MM.1S (cell line): ENCODE data around the gene PDGFD.

ENCODE experiments used
- EZH2phosphoT487 ChIP-seq: fragments of 300-600 bp; sonication (generic); IDR thresholded peaks from 2 replicates; pipeline ENCODE4 v1.6.1; 2018; ENCODE audit warnings: antibody characterized with exemption, low read length
- TF ChIP-seq, protein P1 (sequence below): fragments of 300-600 bp; sonication (generic); IDR thresholded peaks from 2 replicates; pipeline ENCODE4 v1.5.1; 2016; ENCODE audit warnings: antibody characterized with exemption, low read length, mixed read lengths

DNA sequence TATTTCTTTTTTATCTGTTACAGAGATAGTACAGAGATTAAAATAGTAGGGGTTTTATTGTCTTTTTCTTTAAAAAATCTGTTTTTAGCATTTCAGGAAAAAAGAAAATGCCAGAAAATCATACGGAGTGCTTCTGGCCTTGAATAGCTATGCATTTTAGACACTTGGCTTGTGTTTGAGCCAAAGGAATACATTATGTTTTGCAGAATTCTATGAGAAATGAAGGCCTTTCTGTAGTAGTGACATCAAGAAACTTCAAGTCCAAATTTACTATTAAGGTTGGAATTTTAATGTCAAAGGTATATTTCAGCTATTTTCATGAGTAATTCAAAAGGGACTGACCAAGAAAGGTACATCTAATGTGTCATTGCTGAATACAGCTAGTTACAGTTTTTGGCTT, 183.8 kb downstream of the PDGFD start:
- TF ChIP-seq, protein P1, sequence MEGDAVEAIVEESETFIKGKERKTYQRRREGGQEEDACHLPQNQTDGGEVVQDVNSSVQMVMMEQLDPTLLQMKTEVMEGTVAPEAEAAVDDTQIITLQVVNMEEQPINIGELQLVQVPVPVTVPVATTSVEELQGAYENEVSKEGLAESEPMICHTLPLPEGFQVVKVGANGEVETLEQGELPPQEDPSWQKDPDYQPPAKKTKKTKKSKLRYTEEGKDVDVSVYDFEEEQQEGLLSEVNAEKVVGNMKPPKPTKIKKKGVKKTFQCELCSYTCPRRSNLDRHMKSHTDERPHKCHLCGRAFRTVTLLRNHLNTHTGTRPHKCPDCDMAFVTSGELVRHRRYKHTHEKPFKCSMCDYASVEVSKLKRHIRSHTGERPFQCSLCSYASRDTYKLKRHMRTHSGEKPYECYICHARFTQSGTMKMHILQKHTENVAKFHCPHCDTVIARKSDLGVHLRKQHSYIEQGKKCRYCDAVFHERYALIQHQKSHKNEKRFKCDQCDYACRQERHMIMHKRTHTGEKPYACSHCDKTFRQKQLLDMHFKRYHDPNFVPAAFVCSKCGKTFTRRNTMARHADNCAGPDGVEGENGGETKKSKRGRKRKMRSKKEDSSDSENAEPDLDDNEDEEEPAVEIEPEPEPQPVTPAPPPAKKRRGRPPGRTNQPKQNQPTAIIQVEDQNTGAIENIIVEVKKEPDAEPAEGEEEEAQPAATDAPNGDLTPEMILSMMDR: no peak
- TF ChIP-seq EZH2phosphoT487: no peak
